K562 (cell line): ENCODE results near the gene UCN. TPM values are rescaled to one million over a fixed set of nuclear protein-coding genes. Genes with fewer than 3 reads are reported as not detected.

Experiments used
- ARID1B ChIP-seq: fragments of 450-650 bp; IDR thresholded peaks from 2 replicates; pipeline ENCODE4 v1.6.1; 2016; ENCODE audit warnings: antibody characterized with exemption, mild to moderate bottlenecking, inconsistent platforms
- ATF3 ChIP-seq, 2 experiments: fragments of 450-650 bp in 1 of 2; sonication (generic) in 1 of 2; formaldehyde crosslinking in 1 of 2; IDR thresholded peaks in 1 of 2; conservative IDR thresholded peaks in 1 of 2; 2 replicates each; pipeline versions ENCODE4 v1.6.1 to v1.8.1; 2016 to 2023; ENCODE audit warnings: mild to moderate bottlenecking in 2 of 2, moderate library complexity in 2 of 2, inconsistent platforms in 1 of 2, missing genetic modification reagents in 1 of 2
- CHCHD3 ChIP-seq: fragments of 250-450 bp; sonication (Bioruptor Pico); IDR thresholded peaks from 2 replicates; pipeline ENCODE4 v2.1.2; 2022; ENCODE audit warnings: mild to moderate bottlenecking
- CTCF ChIP-seq, 3 experiments: IDR thresholded peaks in 2 of 3; conservative IDR thresholded peaks in 1 of 3; 2 replicates each; pipeline ENCODE4 v1.5.1; 2011 to 2012; ENCODE audit warnings: low read length in 3 of 3, mild to moderate bottlenecking in 3 of 3, control low read depth in 2 of 3, improper control_type of control experiment in 1 of 3, inconsistent platforms in 1 of 3, low read depth in 1 of 3, mixed read lengths in 1 of 3, moderate library complexity in 1 of 3; ENCODE audit not compliant: insufficient read depth in 2 of 3
- E4F1 ChIP-seq: fragments of 250-450 bp; sonication (Bioruptor Pico); IDR thresholded peaks from 2 replicates; pipeline ENCODE4 v1.5.0; 2021; ENCODE audit warnings: mild to moderate bottlenecking, borderline replicate concordance
- GTF2F1 ChIP-seq: IDR thresholded peaks from 2 replicates; pipeline ENCODE4 v1.6.1; 2011; ENCODE audit warnings: low read depth, low read length, improper control_type of control experiment
- ID3 ChIP-seq, 2 experiments: fragments of 250-450 bp in 1 of 2; fragments of 450-650 bp in 1 of 2; sonication (Bioruptor Pico) in 1 of 2; IDR thresholded peaks; 2 replicates each; pipeline versions ENCODE4 v1.6.1 to v1.8.0; 2016 to 2021; ENCODE audit warnings: mild to moderate bottlenecking in 2 of 2, moderate library complexity in 2 of 2, missing compliant biosample characterization in 1 of 2, missing genetic modification characterization in 1 of 2
- KLF10 ChIP-seq: fragments of 250-450 bp; sonication (Bioruptor Pico); IDR thresholded peaks from 2 replicates; pipeline ENCODE4 v1.6.1; 2021; ENCODE audit warnings: matching md5 sums
- MTA3 ChIP-seq: fragments of 450-650 bp; formaldehyde crosslinking; IDR thresholded peaks from 2 replicates; pipeline ENCODE4 v1.6.1; 2017; ENCODE audit warnings: mild to moderate bottlenecking, borderline replicate concordance
- SFPQ ChIP-seq: fragments of 200-400 bp; formaldehyde crosslinking; IDR thresholded peaks from 2 replicates; pipeline ENCODE4 v1.6.1; 2017; ENCODE audit warnings: mild to moderate bottlenecking, low read depth, low read length, moderate library complexity
- TARDBP ChIP-seq: fragments of 450-650 bp; IDR thresholded peaks from 2 replicates; pipeline ENCODE4 v1.6.1; 2016
- TRIM24 ChIP-seq, 2 experiments: fragments of 450-650 bp; IDR thresholded peaks; 2 replicates each; pipeline ENCODE4 v1.6.1; 2016
- ZBTB1 ChIP-seq: sonication (generic); formaldehyde crosslinking; IDR thresholded peaks from 2 replicates; pipeline ENCODE4 v1.8.1; 2023; ENCODE audit warnings: missing genetic modification reagents, low read depth, mild to moderate bottlenecking, borderline replicate concordance
- ZNF431 ChIP-seq: sonication (generic); formaldehyde crosslinking; IDR thresholded peaks from 2 replicates; pipeline ENCODE4 v1.8.0; 2022; ENCODE audit warnings: mild to moderate bottlenecking, missing genetic modification reagents
- polyA plus RNA-seq, 8 experiments: library from polyadenylated mRNA; depleted of rRNA in 4 of 8; stranded (reverse) in 5 of 8; unstranded in 3 of 8; fragments of >200 nt; fragmentation: Nextera tagmentation in 2 of 8; fragmentation: Illumina TruSeq in 1 of 8; extraction: Ambion mirVana in 2 of 8; extraction: Trizol in 1 of 8; gene quantifications; 2 replicates each; pipeline versions ENCODE4 v1.2.1 to v1.2.3, GENCODE V29; 2011 to 2014; ENCODE audit warnings: inconsistent platforms in 1 of 8, missing spikeins in 1 of 8
- total RNA-seq, 7 experiments: library from RNA; depleted of rRNA in 6 of 7; stranded (reverse); fragments of >200 nt in 6 of 7; fragmentation: Illumina TruSeq in 2 of 7; extraction: Trizol in 2 of 7; gene quantifications; 2 replicates each; pipeline versions ENCODE4 v1.2.1 to v1.2.3, GENCODE V29; 2011 to 2021; ENCODE audit warnings: low replicate concordance in 1 of 7
- TF ChIP-seq, protein P1 (sequence below): fragments of 250-450 bp; sonication (Bioruptor Pico); IDR thresholded peaks from 2 replicates; pipeline ENCODE4 v1.5.0; 2021; ENCODE audit warnings: mild to moderate bottlenecking, moderate library complexity

The UCN gene
- total and polyA plus RNA-seq, 9 of the 15 experiments (the other 6 are each of a cell fraction or from before 2014, with no cell fraction given) = 0.10 to 2.7 (median 0.43) TPM

DNA sequence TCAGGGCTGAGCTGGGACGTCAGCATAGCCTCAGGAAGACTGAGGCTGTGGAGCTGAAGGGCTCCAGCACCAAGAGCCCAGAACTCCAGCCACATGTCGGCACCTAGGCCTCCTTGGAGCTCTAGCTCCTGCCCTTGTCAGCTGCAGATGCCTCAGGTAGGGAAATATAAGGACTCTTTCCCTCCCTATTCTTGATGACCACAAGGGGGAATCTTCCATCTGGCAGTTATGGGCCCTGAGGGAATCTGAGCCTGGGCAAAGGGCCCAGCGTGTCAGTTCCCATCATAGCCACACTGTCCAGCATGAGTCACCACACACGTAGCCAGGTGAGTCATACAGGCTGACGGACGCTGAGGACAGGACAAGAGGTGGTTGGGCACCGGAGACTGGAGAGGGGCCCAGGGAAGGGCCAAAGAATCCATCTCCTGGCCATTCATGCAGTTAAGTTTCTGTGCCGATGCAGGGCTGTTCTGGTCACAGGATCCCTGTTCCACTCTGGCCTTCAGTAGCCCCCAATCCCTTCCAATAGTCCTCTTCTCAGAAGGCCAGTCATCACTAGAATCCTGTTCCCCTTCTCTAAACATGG lies 12.8 kb upstream of the UCN start (continued):
- no peak for TF ChIP-seq KLF10 (CRISPR knock-in tag)
- TF ChIP-seq MTA3 = peak; percentile 72; the same call in 1 of the 2 replicates
- TF ChIP-seq E4F1 = no peak
- TF ChIP-seq ID3 (CRISPR knock-in tag; IDR thresholded peaks at IDR 0.05) = no peak
- no peak for TF ChIP-seq ID3 (tag; IDR thresholded peaks at IDR 0.05)
- no peak for TF ChIP-seq GTF2F1
- no peak for TF ChIP-seq SFPQ
- TF ChIP-seq ZNF431 (CRISPR knock-in tag) = no peak
- no peak for TF ChIP-seq CHCHD3 (CRISPR knock-in tag)
- no peak for TF ChIP-seq ZBTB1 (CRISPR knock-in tag)
- no peak for TF ChIP-seq TARDBP
- TF ChIP-seq, protein P1, sequence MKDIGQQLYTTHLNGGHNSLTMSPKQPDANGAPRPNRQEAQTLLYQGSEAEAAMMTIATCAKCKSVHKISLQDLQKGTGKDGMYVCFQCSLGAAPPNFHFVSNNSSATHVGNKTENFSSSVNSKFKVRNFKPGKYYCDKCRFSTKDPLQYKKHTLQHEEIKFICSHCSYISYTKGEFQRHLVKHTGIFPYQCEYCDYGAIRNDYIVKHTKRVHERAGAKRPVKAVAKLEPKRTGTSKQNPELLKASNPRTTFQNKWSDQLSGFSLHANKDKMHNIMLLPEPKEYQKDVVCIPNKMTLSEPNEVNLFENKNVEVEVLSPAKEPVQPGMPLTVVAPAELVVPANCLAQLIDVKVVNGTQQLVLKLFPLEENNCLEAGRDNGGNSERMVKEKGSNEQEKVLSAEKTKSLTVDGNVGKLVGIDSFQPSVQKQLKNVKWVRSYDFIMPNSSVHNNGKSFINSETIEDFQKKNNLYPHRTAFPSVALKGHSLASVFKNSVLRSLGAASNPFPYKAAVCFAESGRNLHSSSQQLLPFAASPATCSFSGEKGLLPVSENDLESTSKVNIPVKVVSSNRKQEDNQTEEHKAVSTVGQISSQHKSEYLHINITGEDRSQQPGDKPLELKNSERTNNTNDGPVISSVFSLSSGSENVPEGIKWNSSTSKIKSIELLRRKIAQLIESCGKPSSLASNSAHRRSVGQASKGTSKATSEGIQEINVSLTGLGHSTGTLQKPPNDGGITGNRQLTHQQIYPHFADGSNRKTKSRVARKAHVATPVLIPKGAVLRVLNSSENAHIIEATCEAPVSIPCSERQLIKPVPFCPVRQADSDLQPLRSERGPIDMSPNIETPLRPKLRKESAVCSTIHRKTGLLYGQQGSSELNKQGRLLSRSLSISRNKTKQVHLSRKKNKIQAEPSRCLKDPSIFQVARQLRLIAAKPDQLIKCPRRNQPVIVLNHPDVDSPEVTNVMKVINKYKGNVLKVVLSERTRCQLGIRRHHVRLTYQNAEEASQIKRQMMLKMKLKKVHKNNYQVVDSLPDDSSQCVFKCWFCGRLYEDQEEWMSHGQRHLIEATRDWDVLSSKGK = no peak
- TF ChIP-seq ATF3 (IDR thresholded peaks at IDR 0.05) = peak; percentile 99
- TF ChIP-seq ATF3 (CRISPR knock-in tag; conservative IDR thresholded peaks at IDR 0.05) = peak; percentile 99
- peak; percentile 85 for TF ChIP-seq ARID1B
- TF ChIP-seq CTCF (IDR thresholded peaks at IDR 0.05 in 2 of 3, conservative IDR thresholded peaks at IDR 0.05 in 1 of 3; ENCODE audit: insufficient read depth in 2 of 3, low read depth in 1 of 3, low read length in 3 of 3) = peak; percentile 71 to 76 (median 76)
- peak in 1 of 2 experiments; percentile 46; a peak in 1 of 4 replicates for TF ChIP-seq TRIM24 (IDR thresholded peaks at IDR 0.05)
